Breast epithelium (tissue), 4 donors: Measurements from ENCODE around the gene TRIO. TPM values are rescaled to one million over a fixed set of nuclear protein-coding genes. Genes with fewer than 3 reads are reported as not detected.

Source experiments
- DNase-seq, 2 donors: peaks; one replicate each; pipeline ENCODE4 v3.0.0-alpha.2; 2019; ENCODE audit warnings: low spot score in 2 of 2
- H3K27ac ChIP-seq, 2 donors: fragments of 200-600 bp; sonication (generic) in 1 of 2; one replicate each; pipeline ENCODE4 v1.5.1; 2016 to 2019; ENCODE audit warnings: mild to moderate bottlenecking in 1 of 2
- H3K27me3 ChIP-seq, 2 donors: fragments of 200-600 bp; sonication (generic) in 1 of 2; one replicate each; pipeline versions ENCODE4 v1.5.1 to v1.6.0; 2017 to 2019; ENCODE audit warnings: control low read depth in 1 of 2, mild to moderate bottlenecking in 1 of 2
- H3K36me3 ChIP-seq: fragments of 200-600 bp; one replicate; pipeline ENCODE4 v1.5.1; 2019
- H3K4me1 ChIP-seq, 2 donors: fragments of 200-600 bp; sonication (generic); one replicate each; pipeline ENCODE4 v1.5.1; 2016 to 2019; ENCODE audit warnings: control low read depth in 1 of 2
- H3K4me3 ChIP-seq, 3 donors: fragments of 200-600 bp; sonication (generic); 1 replicate in 2 of 3; 2 replicates in 1 of 3; pipeline ENCODE4 v1.5.1; 2016 to 2019; ENCODE audit warnings: mild to moderate bottlenecking in 3 of 3, moderate library complexity in 2 of 3
- H3K9me3 ChIP-seq, 2 donors: fragments of 200-600 bp; sonication (generic) in 1 of 2; one replicate each; pipeline ENCODE4 v1.5.1; 2016 to 2019; ENCODE audit warnings: control low read depth in 1 of 2
- POLR2A ChIP-seq: fragments of 450-650 bp; IDR thresholded peaks from one replicate; pipeline ENCODE4 v1.6.1; 2016; ENCODE audit warnings: antibody characterized with exemption, mild to moderate bottlenecking, moderate library complexity
- POLR2AphosphoS5 ChIP-seq, 3 donors: sonication (generic); formaldehyde crosslinking; IDR thresholded peaks; one replicate each; pipeline ENCODE4 v1.6.1; 2017; ENCODE audit warnings: antibody characterized with exemption in 3 of 3
- intact Hi-C: fragments of 100-400 bp; cut with DNase I; formaldehyde crosslinking; loops from one replicate; pipeline ENCODE4 v1.15.1; 2023; ENCODE audit warnings: low total_unique reads
- total RNA-seq, 3 donors: library from RNA; depleted of rRNA; stranded (reverse); fragments of >200 nt; gene quantifications; one replicate each; pipeline ENCODE4 v1.1.0, GENCODE V29; 2016
- TF ChIP-seq, protein P1 (sequence below), 3 donors: fragments of 450-650 bp; IDR thresholded peaks; one replicate each; pipeline ENCODE4 v1.5.1; 2016 to 2017; ENCODE audit warnings: antibody characterized with exemption in 3 of 3, mild to moderate bottlenecking in 3 of 3, moderate library complexity in 3 of 3

Gene TRIO
- total RNA-seq, 3 donors from 2014 or later: 191 to 209 (median 193) TPM

DNA sequence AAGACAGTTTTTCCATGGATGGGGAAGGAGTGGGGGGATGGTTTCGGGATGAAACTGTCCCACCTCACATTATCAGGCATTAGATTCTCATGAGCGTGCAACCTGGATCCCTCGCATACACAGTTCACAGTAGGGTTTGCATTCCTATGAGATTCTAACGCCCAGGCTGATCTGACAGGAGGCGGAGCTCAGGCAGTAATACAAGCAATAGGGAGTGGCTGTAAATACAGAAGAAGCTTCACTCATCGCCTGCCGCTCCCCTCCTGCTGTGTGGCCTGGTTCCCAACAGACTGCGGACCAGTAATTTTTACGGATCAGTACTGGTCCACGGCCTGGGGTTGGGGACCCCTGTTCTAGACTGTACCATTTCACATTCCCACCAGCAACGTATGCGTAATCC is 370.1 kb downstream of the TRIO start:
- Histone ChIP-seq H3K36me3 (no peaks in the 10 kb centered on the region), H3K4me3 (no peak overlapping the region), H3K27ac (no peak overlapping the region), H3K9me3 (peaks cover 0 to 9% of the 10 kb centered on the region in 2 donors), H3K4me1 (no peaks in the 10 kb centered on the region), H3K27me3 (no peaks in the 10 kb centered on the region)
- TF ChIP-seq, protein P1, sequence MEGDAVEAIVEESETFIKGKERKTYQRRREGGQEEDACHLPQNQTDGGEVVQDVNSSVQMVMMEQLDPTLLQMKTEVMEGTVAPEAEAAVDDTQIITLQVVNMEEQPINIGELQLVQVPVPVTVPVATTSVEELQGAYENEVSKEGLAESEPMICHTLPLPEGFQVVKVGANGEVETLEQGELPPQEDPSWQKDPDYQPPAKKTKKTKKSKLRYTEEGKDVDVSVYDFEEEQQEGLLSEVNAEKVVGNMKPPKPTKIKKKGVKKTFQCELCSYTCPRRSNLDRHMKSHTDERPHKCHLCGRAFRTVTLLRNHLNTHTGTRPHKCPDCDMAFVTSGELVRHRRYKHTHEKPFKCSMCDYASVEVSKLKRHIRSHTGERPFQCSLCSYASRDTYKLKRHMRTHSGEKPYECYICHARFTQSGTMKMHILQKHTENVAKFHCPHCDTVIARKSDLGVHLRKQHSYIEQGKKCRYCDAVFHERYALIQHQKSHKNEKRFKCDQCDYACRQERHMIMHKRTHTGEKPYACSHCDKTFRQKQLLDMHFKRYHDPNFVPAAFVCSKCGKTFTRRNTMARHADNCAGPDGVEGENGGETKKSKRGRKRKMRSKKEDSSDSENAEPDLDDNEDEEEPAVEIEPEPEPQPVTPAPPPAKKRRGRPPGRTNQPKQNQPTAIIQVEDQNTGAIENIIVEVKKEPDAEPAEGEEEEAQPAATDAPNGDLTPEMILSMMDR (IDR thresholded peaks at IDR 0.05): no peak
- TF ChIP-seq POLR2A: no peak
- no peak for DNase-seq
- intact Hi-C loops: no loop called here

DNA sequence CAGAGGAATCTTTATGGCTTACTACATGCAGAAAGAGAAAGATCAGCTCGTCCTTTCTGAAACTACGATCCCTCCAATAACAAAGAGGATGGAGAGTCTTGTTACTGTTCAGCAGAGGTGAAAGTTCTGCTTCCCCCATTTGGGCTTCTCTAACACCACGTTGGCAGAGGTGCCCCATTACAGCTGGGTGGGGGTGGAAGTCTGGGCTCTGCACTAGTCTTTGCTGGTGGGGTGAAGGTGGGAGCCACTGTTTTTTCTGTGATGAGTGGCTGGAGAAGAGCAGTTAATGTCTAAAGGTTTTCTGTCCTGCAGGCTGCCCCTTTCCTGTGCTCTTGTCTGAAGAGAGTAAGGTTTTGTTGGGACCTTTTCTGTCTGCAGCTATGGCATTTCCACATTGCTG is 373.8 kb downstream of the TRIO start:
- H3K4me3 ChIP-seq: no peak overlapping the region
- H3K27me3 ChIP-seq: no peaks in the 10 kb centered on the region
- H3K9me3 ChIP-seq: peaks cover 0 to 9% of the 10 kb centered on the region in 2 donors
- no peak overlapping the region for H3K27ac ChIP-seq
- no peaks in the 10 kb centered on the region for H3K4me1 ChIP-seq
- intact Hi-C loops: no loop called here
- no peaks in the 10 kb centered on the region for H3K36me3 ChIP-seq
- TF ChIP-seq POLR2A (no peak), POLR2AphosphoS5 (IDR thresholded peaks at IDR 0.05) (no peak)
- TF ChIP-seq, protein P1 (IDR thresholded peaks at IDR 0.05): no peak
- no peak for DNase-seq

DNA sequence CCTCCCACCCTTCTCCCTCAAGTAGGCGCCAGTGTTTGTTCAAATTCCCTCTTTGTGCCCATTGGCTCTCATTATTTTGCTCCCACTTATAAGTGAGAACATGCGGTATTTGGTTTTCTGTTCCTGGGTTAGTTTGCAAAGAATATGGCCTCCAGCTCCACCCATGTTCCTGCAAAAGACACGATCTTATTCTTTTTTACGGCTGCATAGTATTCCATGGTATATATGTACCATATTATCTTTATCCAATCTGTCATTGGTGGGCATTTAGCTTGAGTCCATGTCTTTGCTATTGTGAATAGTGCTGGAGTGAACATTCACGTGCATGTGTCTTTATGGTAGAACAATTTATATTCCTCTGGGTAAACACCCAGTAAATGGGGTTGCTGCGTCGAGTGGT is 375.5 kb downstream of the TRIO start:
- DNase-seq: no peak
- Histone ChIP-seq H3K9me3 (peaks cover 0 to 9% of the 10 kb centered on the region in 2 donors), H3K27me3 (no peaks in the 10 kb centered on the region), H3K4me3 (no peak overlapping the region), H3K4me1 (no peaks in the 10 kb centered on the region), H3K27ac (no peak overlapping the region), H3K36me3 (no peaks in the 10 kb centered on the region)
- TF ChIP-seq, protein P1 (IDR thresholded peaks at IDR 0.05): no peak
- TF ChIP-seq POLR2AphosphoS5 (IDR thresholded peaks at IDR 0.05) (no peak), POLR2A (no peak)
- intact Hi-C loops: no loop called here

DNA sequence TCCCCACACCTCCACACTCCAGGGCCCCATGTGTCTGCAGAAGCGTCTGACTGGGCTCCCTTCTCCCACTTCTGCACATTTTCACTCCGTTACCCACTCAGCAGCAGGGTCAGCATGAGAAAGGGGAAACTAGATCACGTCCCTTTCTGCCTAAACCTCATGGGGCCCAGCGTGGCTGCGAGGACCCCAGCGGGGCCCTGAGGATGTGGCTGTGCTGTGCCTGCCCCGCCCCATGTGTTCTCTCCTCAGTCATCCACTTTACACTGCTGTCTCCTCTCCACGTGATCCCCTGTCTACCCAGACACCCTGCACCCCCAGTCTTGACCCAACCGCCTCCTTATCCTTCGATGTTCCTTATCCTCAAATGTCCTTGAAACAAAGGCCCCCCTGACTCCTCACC is 378.6 kb downstream of the TRIO start:
- intact Hi-C loops: no loop called here
- Histone ChIP-seq H3K27me3 (no peaks in the 10 kb centered on the region), H3K4me3 (no peak overlapping the region), H3K9me3 (no peaks in the 10 kb centered on the region), H3K27ac (no peak overlapping the region), H3K4me1 (no peaks in the 10 kb centered on the region), H3K36me3 (no peaks in the 10 kb centered on the region)
- TF ChIP-seq, protein P1 (IDR thresholded peaks at IDR 0.05): no peak
- TF ChIP-seq POLR2AphosphoS5 (IDR thresholded peaks at IDR 0.05) (no peak), POLR2A (no peak)
- DNase-seq: no peak

DNA sequence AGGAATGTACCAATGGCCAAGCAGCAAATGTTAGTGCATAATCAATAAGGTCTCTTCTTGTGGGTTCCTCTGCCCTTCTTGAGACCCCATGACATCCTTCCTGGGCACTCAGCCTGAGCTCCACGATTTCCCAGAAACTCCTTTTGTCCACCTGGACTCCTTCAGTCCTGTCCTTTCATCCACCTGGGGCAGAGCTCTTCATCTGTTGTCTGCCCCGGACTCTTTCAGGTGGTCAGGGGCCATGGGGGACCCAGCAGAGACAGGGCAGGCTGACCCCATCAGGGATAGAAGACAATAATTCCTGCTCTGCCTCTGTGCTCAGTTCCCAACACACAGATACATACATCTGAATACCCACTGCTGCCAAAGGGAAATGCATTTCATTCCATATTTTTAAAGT is 379.6 kb downstream of the TRIO start:
- Histone ChIP-seq H3K27ac (no peak overlapping the region), H3K4me1 (no peaks in the 10 kb centered on the region), H3K4me3 (no peak overlapping the region), H3K9me3 (no peaks in the 10 kb centered on the region), H3K36me3 (no peaks in the 10 kb centered on the region), H3K27me3 (no peaks in the 10 kb centered on the region)
- intact Hi-C loops: no loop called here
- TF ChIP-seq POLR2A (no peak), POLR2AphosphoS5 (IDR thresholded peaks at IDR 0.05) (no peak)
- TF ChIP-seq, protein P1 (IDR thresholded peaks at IDR 0.05): no peak
- no peak for DNase-seq
